ENCODE results near the gene SDHAF1. TPM values are rescaled to one million over a fixed set of nuclear protein-coding genes. Genes with fewer than 3 reads are reported as not detected.

SDHAF1 gene
- total and polyA plus RNA-seq, 11 donors = 9.7 to 41.8 (median 11.4) TPM

DNA sequence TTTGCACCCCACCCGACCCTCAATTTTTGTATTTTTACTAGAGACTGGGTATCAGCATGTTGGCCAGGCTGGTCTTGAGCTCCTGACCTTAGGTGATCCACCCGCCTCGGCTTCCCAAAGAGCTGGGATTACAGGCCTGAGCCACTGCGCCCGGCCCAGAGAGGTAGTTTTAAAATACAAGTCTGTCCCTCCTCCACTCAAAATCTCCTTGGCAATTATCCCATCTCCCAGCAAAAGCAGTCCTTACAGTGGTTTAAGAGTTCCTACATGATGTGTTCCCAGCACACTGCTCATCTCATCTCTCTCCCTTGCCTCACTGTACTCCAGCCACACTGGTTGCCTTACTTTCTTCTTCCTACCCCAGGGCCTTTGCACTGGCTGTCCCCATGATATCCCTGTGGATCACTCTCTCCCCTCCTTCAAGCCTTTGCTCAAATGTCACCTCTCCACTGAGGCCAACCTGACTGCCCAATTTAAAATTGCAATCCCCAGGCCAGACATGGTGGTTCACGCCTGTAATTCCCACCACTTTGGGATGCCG is 34.5 kb upstream of the SDHAF1 start:
- no peak for TF ChIP-seq POLR2A (IDR thresholded peaks at IDR 0.05)
- TF ChIP-seq, protein P1, sequence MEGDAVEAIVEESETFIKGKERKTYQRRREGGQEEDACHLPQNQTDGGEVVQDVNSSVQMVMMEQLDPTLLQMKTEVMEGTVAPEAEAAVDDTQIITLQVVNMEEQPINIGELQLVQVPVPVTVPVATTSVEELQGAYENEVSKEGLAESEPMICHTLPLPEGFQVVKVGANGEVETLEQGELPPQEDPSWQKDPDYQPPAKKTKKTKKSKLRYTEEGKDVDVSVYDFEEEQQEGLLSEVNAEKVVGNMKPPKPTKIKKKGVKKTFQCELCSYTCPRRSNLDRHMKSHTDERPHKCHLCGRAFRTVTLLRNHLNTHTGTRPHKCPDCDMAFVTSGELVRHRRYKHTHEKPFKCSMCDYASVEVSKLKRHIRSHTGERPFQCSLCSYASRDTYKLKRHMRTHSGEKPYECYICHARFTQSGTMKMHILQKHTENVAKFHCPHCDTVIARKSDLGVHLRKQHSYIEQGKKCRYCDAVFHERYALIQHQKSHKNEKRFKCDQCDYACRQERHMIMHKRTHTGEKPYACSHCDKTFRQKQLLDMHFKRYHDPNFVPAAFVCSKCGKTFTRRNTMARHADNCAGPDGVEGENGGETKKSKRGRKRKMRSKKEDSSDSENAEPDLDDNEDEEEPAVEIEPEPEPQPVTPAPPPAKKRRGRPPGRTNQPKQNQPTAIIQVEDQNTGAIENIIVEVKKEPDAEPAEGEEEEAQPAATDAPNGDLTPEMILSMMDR (IDR thresholded peaks at IDR 0.05) = no peak
- Histone ChIP-seq H3K9me3 (peaks cover 0 to 6% (median 0%) of the 10 kb centered on the region in 12 donors), H3K27ac (no peak overlapping the region), H3K4me3 (no peak overlapping the region), H3K27me3 (peaks cover 17 to 65% (median 31%) of the 10 kb centered on the region in 9 donors), H3K4me1 (peaks cover 0 to 15% (median 1%) of the 10 kb centered on the region in 12 donors), H3K36me3 (no peaks in the 10 kb centered on the region)
- ATAC-seq (no peak), DNase-seq (no peak)
- intact Hi-C loops (cut with DNase I) = no loop called here
- 80 to 85% (median 83%) methylated on average over 7 of the region's 7 CpGs for WGBS, 4 donors

DNA sequence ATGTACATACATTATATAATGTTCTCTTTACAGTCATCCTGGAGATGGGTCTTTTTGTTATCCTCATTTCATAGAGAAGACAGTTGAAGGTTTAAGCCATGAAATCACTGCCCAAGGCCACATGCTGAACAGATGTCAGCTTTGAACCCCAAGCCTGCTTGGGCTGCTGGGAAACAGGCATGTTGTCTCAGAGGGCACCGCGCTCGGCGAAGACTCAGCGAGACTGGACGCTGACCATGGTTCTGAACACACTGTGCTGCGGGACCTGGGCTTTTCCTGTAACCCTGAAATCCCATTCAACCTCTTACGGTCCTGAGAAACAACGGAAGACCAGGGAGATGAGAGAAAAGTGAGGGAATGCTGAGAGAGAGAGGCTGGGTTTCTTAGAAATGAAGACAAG is 31.5 kb upstream of the SDHAF1 start:
- TF ChIP-seq, protein P1 (IDR thresholded peaks at IDR 0.05) = no peak
- TF ChIP-seq POLR2A (IDR thresholded peaks at IDR 0.05) = no peak
- peak in 2 of 5 donors; percentile 43 to 44 for DNase-seq
- 3 to 7% (median 4%) methylated on average over 9 of the region's 9 CpGs for WGBS, 4 donors

DNA sequence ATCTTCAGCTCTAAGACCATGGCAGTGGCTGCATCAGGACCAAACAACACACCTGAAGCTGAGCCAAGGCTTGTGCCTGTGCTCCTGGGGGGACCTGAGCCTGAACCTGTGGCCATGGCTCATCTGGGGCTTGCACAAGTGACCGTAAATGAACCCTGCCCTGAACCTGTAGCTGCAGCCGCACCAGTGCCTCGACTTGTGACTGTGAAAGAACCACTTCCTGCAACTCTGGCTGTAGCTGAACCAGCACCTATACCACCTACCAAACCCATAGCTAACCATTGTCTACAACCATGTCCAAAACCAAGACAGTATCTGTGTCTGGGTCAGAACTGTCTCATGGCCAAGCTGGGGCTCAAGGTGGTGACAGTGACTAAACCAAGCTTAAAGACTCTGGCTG is 28.2 kb upstream of the SDHAF1 start:
- no peaks in the 10 kb centered on the region for H3K9me3 ChIP-seq
- WGBS, 4 donors = 67 to 90% (median 78%) methylated on average over 1 to 3 of the region's 3 CpGs

More for the DNA sequence above, 31.5 kb upstream of the SDHAF1 start:
- H3K27ac ChIP-seq = no peak overlapping the region
- no peaks in the 10 kb centered on the region for H3K36me3 ChIP-seq
- H3K9me3 ChIP-seq = no peaks in the 10 kb centered on the region
- peaks cover 0 to 15% (median 1%) of the 10 kb centered on the region in 12 donors for H3K4me1 ChIP-seq
- H3K4me3 ChIP-seq = no peak overlapping the region
- intact Hi-C loops (cut with DNase I) = no loop called here
- H3K27me3 ChIP-seq = peaks cover 17 to 53% (median 27%) of the 10 kb centered on the region in 9 donors
- ATAC-seq = peak in 3 of 4 donors; percentile 44 to 65 (median 50)

DNA sequence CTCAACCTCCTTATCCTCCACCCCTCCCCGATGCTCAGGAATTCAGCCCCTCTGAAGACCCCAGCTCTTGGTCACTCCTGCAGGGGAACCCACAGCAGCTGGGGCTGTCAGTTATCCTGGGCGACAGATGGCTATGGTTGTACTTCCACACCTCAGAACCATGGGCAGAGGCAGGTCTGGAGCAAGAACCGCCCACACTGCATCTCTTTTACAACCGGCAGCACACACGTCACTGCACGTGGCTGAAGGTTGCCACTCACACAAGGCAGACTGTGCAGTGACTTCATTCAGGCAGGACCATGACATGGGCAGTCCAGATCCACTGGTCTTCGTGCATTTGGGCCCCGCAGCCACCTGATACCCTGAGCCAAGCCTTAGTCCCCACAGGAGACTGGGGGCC is 21.5 kb upstream of the SDHAF1 start:
- ATAC-seq = no peak
- Histone ChIP-seq H3K27ac (no peak overlapping the region), H3K4me3 (no peak overlapping the region), H3K36me3 (no peaks in the 10 kb centered on the region), H3K27me3 (peaks cover 0 to 9% (median 0%) of the 10 kb centered on the region in 9 donors), H3K4me1 (no peaks in the 10 kb centered on the region), H3K9me3 (no peaks in the 10 kb centered on the region)
- WGBS, 4 donors = 31 to 40% (median 36%) methylated on average over 3 to 8 of the region's 8 CpGs
- intact Hi-C loops (cut with DNase I) = no loop called here
- DNase-seq = peak in 1 of 5 donors; percentile 19
- no peak for TF ChIP-seq POLR2A (IDR thresholded peaks at IDR 0.05)
- TF ChIP-seq, protein P1 (IDR thresholded peaks at IDR 0.05) = no peak

More for the DNA sequence above, 28.2 kb upstream of the SDHAF1 start:
- no peak for TF ChIP-seq POLR2A (IDR thresholded peaks at IDR 0.05)
- TF ChIP-seq, protein P1 (IDR thresholded peaks at IDR 0.05) = no peak
- no peak for DNase-seq
- Histone ChIP-seq H3K4me3 (no peak overlapping the region), H3K4me1 (no peaks in the 10 kb centered on the region), H3K36me3 (no peaks in the 10 kb centered on the region), H3K27ac (no peak overlapping the region), H3K27me3 (peaks cover 0 to 21% (median 0%) of the 10 kb centered on the region in 9 donors)
- ATAC-seq = peak in 1 of 4 donors; percentile 26
- intact Hi-C loops (cut with DNase I) = no loop called here

Data from heart left ventricle (tissue), 16 donors.